ENCODE results near the gene SVIL. TPM values are rescaled to one million over a fixed set of nuclear protein-coding genes. Genes with fewer than 3 reads are reported as not detected.

The SVIL gene
- total and polyA plus RNA-seq, 11 donors: 95.2 to 589 (median 355) TPM

- DNase-seq (no peak), ATAC-seq (no peak)
- H3K36me3 ChIP-seq: peaks cover 0 to 100% (median 66%) of the 10 kb centered on the region in 9 donors
- H3K4me1 ChIP-seq: peaks cover 0 to 41% (median 10%) of the 10 kb centered on the region in 12 donors
- TF ChIP-seq CTCF (IDR thresholded peaks at IDR 0.05): no peak
- no peak for TF ChIP-seq POLR2A (IDR thresholded peaks at IDR 0.05)
- no peak overlapping the region for H3K4me3 ChIP-seq
- peak overlapping the region in 1 of 12 donors; percentile 46 for H3K27ac ChIP-seq
- 72 to 81% (median 76%) methylated on average over 17 to 28 of the region's 28 CpGs for WGBS, 4 donors
- intact Hi-C loops (cut with DNase I): no loop called here
- H3K9me3 ChIP-seq: no peaks in the 10 kb centered on the region
- H3K27me3 ChIP-seq: no peaks in the 10 kb centered on the region
Observed at GRCh38 chr10:29479981-29480954, 154.5 kb downstream of the SVIL start.

DNA sequence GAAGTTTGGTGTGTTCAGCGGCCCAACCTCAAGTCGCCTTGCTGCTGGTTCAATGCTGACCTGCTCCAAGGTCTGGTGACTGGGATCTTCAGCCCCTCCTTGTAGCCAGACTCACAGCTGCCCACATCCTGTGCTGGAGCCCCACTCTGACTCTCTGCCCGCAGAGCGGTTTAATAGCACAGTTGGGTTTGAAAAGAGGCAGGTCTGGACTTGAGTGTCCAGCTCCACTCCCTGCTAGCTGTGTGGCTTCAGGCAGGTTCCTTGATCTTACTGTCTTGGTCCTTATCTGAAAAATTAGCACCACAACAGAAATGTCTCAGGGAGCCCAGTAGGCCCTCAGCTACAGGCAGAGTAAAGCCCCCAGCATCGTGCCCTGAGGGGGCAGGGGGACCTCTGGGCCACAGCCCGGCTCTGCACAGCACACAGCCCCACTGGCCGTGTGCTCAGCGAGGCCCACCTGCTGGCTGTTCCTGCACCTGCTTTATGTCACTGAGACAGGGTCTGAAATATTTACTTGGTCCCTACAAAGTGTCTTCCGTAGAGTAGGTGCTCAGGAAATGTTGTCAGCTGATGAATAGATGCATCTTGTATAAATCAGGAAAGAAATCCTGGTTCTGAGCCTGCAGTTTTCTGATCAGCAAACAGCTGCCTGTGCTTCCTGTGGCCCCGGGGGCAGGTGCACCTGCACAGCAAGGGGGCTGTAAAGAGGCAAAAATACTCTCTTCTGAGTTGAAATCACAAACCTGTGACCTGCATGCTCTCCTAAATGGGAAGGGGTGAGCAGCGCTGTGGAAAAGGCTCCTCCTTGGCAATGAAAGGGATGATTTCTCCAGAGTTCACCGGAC, 155.5 kb downstream of the SVIL start:
- H3K27me3 ChIP-seq: no peaks in the 10 kb centered on the region
- no peak for TF ChIP-seq POLR2A (IDR thresholded peaks at IDR 0.05)
- no peak for TF ChIP-seq CTCF (IDR thresholded peaks at IDR 0.05)
- DNase-seq (no peak), ATAC-seq (no peak)
- no peaks in the 10 kb centered on the region for H3K9me3 ChIP-seq
- H3K36me3 ChIP-seq: peaks cover 0 to 100% (median 69%) of the 10 kb centered on the region in 9 donors
- H3K4me1 ChIP-seq: peaks cover 0 to 51% (median 11%) of the 10 kb centered on the region in 12 donors
- peak overlapping the region in 1 of 12 donors; percentile 46 for H3K27ac ChIP-seq
- 68 to 79% (median 74%) methylated on average over 12 of the region's 12 CpGs for WGBS, 4 donors
- H3K4me3 ChIP-seq: no peak overlapping the region
- intact Hi-C loops (cut with DNase I): no loop called here

DNA sequence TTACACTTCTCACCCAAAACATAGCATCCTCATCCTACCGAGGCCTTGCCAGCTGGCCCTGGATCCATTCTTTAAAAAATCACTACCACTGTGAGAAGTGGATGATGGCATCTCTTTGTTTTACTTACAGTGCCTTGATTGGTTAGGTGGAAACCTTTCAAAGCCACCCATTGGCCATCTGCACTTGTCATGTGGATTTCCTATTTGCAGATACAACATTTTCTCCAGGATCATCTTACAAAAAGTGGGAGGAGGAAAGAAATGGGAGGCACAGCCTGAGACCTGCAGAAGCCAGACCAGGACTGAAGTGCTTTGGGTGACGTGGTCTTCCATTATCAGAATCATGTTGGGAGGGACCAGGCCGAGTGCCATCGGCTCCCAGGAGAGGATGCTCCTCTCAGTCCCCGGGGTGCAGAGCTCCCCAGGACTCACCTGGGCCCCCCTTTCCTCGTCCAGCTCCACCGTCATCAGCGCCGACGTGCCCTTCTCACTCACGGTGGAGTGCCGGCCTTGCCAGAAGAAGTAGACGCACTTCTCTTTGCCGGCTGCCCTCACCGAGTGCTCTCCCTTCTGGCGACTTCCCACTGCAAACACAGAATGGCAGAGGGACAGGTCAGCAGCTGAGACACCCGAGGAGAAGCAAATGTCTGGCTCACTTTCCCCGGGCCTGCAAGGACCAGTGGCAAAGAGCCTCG, 161.2 kb downstream of the SVIL start:
- Histone ChIP-seq H3K36me3 (peaks cover 0 to 100% (median 89%) of the 10 kb centered on the region in 9 donors), H3K4me3 (no peak overlapping the region), H3K27me3 (no peaks in the 10 kb centered on the region), H3K27ac (peak overlapping the region in 9 of 12 donors; percentile 2 to 73 (median 22)), H3K9me3 (no peaks in the 10 kb centered on the region), H3K4me1 (peaks cover 0 to 68% (median 17%) of the 10 kb centered on the region in 12 donors)
- 53 to 56% (median 56%) methylated on average over 13 to 19 of the region's 19 CpGs for WGBS, 4 donors
- no peak for TF ChIP-seq POLR2A (IDR thresholded peaks at IDR 0.05)
- no peak for TF ChIP-seq CTCF (IDR thresholded peaks at IDR 0.05)
- intact Hi-C loops (cut with DNase I): no loop called here
- ATAC-seq (peak; percentile 33 to 68 (median 57)), DNase-seq (peak in 3 of 5 donors; percentile 31 to 51 (median 33))

All from heart left ventricle (tissue), 16 donors.